PC-9 (cell line): Measurements from ENCODE around the gene PTDSS2. TPM values are rescaled to one million over a fixed set of nuclear protein-coding genes. Genes with fewer than 3 reads are reported as not detected.

Source experiments
- BruUV-seq: library from RNA; stranded (reverse); fragments of 400-500 nt; replicated peaks from 2 replicates; lab custom pipeline; 2021; lab: Mats Ljungman, UMichigan
- CTCF ChIA-PET: fragments of 300-600 bp; sonication (Branson Sonifier 250); formaldehyde crosslinking; loops from one replicate; lab custom pipeline; 2022; ENCODE audit warnings: antibody characterized with exemption; lab: Charles Lee
- POLR2A ChIA-PET: fragments of 300-600 bp; sonication (Branson Sonifier 250); formaldehyde crosslinking; loops from one replicate; lab custom pipeline; 2022; ENCODE audit warnings: antibody characterized with exemption; ENCODE audit not compliant: unreplicated experiment; lab: Charles Lee
- DNase-seq, 2 experiments: peaks; one replicate each; pipeline versions ENCODE4 v3.0.0 to v3.0.0-alpha.2; 2015 to 2022; ENCODE audit warnings: mixed read lengths in 1 of 2
- H2AFZ ChIP-seq: fragments of 200-600 bp; sonication (generic); 2 replicates; pipeline ENCODE4 v1.8.1; 2017; ENCODE audit warnings: antibody characterized with exemption
- H3F3A ChIP-seq: fragments of 200-600 bp; sonication (generic); 2 replicates; pipeline ENCODE4 v1.8.1; 2017; ENCODE audit warnings: antibody characterized with exemption, mild to moderate bottlenecking, low read depth; ENCODE audit not compliant: insufficient read depth
- H3K27ac ChIP-seq: fragments of 200-600 bp; sonication (generic); 2 replicates; pipeline ENCODE4 v1.6.1; 2016; ENCODE audit warnings: mixed run types
- H3K27me3 ChIP-seq: fragments of 200-600 bp; sonication (generic); 2 replicates; pipeline ENCODE4 v1.6.1; 2016; ENCODE audit warnings: low read depth, mixed run types; ENCODE audit not compliant: insufficient read depth
- H3K36me3 ChIP-seq: fragments of 200-600 bp; sonication (generic); 2 replicates; pipeline ENCODE4 v1.6.1; 2016; ENCODE audit warnings: low read depth, mixed run types
- H3K4me1 ChIP-seq: fragments of 200-600 bp; sonication (generic); replicated peaks from 2 replicates; pipeline ENCODE4 v1.6.1; 2016; ENCODE audit warnings: mixed run types; ENCODE audit not compliant: insufficient read depth
- H3K4me2 ChIP-seq: fragments of 200-600 bp; sonication (generic); 2 replicates; pipeline ENCODE4 v1.6.1; 2017; ENCODE audit warnings: mixed run types
- H3K4me3 ChIP-seq: fragments of 200-600 bp; sonication (generic); 2 replicates; pipeline ENCODE4 v1.6.1; 2016; ENCODE audit warnings: mixed run types
- H3K79me2 ChIP-seq: fragments of 200-600 bp; sonication (generic); 2 replicates; pipeline ENCODE4 v1.6.1; 2017; ENCODE audit warnings: low read depth, mixed run types
- H3K9me2 ChIP-seq: fragments of 200-600 bp; sonication (generic); 2 replicates; pipeline ENCODE4 v1.8.1; 2017; ENCODE audit warnings: mild to moderate bottlenecking; ENCODE audit not compliant: insufficient read depth
- H3K9me3 ChIP-seq: fragments of 200-600 bp; sonication (generic); 2 replicates; pipeline ENCODE4 v1.8.1; 2016; ENCODE audit warnings: low read depth; ENCODE audit not compliant: insufficient read depth
- H4K20me1 ChIP-seq: fragments of 200-600 bp; sonication (generic); 2 replicates; pipeline ENCODE4 v1.8.1; 2017; ENCODE audit not compliant: insufficient read depth
- EZH2 ChIP-seq: fragments of 200-600 bp; sonication (generic); IDR thresholded peaks from 2 replicates; pipeline ENCODE4 v1.8.0; 2017; ENCODE audit warnings: antibody characterized with exemption, low read depth
- intact Hi-C: fragments of 100-400 bp; cut with micrococcal nuclease; formaldehyde crosslinking; loops from one replicate; pipeline ENCODE4 v1.10.0; 2022; ENCODE audit not compliant: unreplicated experiment
- total RNA-seq: library from RNA; stranded (reverse); gene quantifications from 2 replicates; pipeline ENCODE4 v1.2.3, GENCODE V29; 2021
- TF ChIP-seq, protein P1 (sequence below): fragments of 200-600 bp; sonication (generic); conservative IDR thresholded peaks from 2 replicates; pipeline ENCODE4 v1.6.1; 2017; ENCODE audit warnings: mixed run types, antibody characterized with exemption, mild to moderate bottlenecking, moderate library complexity

The PTDSS2 gene
- total RNA-seq, 1 experiment from 2014 or later, result 32.5 TPM

DNA sequence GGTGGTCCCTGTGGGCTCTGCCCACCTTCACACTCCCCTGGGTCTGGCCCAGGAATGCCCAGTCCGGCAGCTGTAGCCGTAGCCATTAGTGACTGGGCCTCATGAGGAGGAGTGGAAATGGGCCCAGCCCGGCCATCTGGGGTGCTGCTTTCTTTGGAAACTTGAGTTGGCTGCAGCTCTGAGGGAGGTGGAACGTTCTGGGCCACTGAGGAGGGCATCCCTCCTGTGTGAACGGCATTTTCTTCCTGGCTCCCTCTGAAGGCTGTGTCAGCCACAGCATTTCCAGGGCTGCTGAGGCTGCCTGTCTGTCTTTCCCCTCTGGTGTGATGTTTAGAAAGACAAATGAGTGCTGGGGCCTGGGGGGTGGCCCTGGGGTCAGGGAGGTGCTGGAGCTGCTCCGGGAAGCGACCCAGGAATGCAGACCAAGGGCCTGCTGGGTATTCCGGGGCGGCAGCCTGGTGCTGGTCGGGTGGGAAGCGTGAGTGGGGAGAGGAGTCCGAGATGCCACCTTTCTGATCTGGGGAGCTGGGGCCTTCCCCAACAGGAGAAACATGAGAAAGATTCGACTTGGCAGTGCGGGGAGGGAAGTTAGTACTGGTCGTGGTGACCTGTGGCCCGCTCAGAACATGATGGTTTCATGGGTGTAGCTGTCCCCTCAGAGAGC lies 27.1 kb downstream of the PTDSS2 start:
- Histone ChIP-seq H3K9me2 (no peaks in the 10 kb centered on the region), H3K36me3 (no peaks in the 10 kb centered on the region), H3K4me1 (no peaks in the 10 kb centered on the region), H3K27me3 (no peaks in the 10 kb centered on the region), H2AFZ (no peak overlapping the region), H3K4me2 (no peak overlapping the region), H3K79me2 (no peaks in the 10 kb centered on the region), H3K9me3 (no peaks in the 10 kb centered on the region), H3K4me3 (no peak overlapping the region), H3F3A (no peaks in the 10 kb centered on the region), H3K27ac (no peak overlapping the region), H4K20me1 (no peaks in the 10 kb centered on the region)
- BruUV-seq, result no TSS peak
- intact Hi-C loops, result no loop called here
- POLR2A ChIA-PET, result no interaction called here
- TF ChIP-seq EZH2, result no peak
- CTCF ChIA-PET, result no interaction called here
- DNase-seq, result no peak

DNA sequence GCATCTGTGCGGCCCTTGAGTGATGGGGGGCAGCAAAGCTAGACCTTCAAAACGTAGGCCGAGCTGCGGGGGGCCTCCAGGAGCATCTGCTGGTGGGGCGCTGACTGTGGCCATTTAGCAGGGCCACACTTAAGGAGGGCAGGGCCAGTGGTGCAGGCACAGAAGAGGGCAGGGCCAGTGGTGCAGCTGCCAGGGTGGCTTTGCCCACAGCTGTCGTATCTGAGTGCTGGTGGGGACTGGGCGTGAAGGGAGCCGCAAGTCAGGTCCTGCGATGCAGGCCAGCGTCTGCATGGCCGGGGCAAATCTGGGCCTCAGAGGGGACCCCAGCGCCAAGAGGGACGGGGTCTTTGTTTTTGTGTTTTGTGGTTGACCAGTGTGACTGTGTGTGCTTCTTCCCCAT lies 29.2 kb downstream of the PTDSS2 start:
- H3K27me3 ChIP-seq, result no peaks in the 10 kb centered on the region
- H3K27ac ChIP-seq, result no peak overlapping the region
- H3K4me3 ChIP-seq, result no peak overlapping the region
- no peaks in the 10 kb centered on the region for H3K79me2 ChIP-seq
- POLR2A ChIA-PET, result no interaction called here
- H3K4me2 ChIP-seq, result no peak overlapping the region
- H3K9me2 ChIP-seq, result no peaks in the 10 kb centered on the region
- intact Hi-C loops, result no loop called here
- TF ChIP-seq, protein P1, sequence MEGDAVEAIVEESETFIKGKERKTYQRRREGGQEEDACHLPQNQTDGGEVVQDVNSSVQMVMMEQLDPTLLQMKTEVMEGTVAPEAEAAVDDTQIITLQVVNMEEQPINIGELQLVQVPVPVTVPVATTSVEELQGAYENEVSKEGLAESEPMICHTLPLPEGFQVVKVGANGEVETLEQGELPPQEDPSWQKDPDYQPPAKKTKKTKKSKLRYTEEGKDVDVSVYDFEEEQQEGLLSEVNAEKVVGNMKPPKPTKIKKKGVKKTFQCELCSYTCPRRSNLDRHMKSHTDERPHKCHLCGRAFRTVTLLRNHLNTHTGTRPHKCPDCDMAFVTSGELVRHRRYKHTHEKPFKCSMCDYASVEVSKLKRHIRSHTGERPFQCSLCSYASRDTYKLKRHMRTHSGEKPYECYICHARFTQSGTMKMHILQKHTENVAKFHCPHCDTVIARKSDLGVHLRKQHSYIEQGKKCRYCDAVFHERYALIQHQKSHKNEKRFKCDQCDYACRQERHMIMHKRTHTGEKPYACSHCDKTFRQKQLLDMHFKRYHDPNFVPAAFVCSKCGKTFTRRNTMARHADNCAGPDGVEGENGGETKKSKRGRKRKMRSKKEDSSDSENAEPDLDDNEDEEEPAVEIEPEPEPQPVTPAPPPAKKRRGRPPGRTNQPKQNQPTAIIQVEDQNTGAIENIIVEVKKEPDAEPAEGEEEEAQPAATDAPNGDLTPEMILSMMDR, result no peak
- TF ChIP-seq EZH2, result no peak
- no peaks in the 10 kb centered on the region for H3K36me3 ChIP-seq
- CTCF ChIA-PET, result no interaction called here
- DNase-seq, result no peak
- H4K20me1 ChIP-seq, result no peaks in the 10 kb centered on the region
- H3F3A ChIP-seq, result no peaks in the 10 kb centered on the region
- no TSS peak for BruUV-seq
- H3K4me1 ChIP-seq, result no peaks in the 10 kb centered on the region
- no peaks in the 10 kb centered on the region for H3K9me3 ChIP-seq
- no peak overlapping the region for H2AFZ ChIP-seq

DNA sequence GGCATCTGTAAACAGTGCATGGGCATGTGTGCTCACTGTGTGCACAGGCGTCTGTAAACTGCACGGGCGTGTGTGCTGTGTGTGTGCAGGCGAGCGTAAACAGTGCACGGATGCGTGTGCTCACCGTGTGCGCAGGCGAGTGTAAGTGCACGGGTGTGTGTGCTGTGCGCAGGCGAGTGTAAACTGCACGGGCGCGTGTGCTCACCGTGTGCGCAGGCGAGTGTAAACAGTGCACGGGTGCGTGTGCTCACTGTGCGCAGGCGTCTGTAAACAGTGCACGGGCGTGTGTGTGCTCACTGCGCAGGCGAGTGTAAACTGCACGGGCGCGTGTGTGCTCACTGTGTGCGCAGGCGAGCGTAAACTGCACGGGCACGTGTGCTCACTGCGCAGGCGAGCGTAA lies 34.5 kb downstream of the PTDSS2 start:
- Histone ChIP-seq H3K4me1 (no peaks in the 10 kb centered on the region), H3F3A (no peaks in the 10 kb centered on the region), H3K27ac (no peak overlapping the region), H3K9me2 (no peaks in the 10 kb centered on the region), H3K9me3 (no peaks in the 10 kb centered on the region), H3K4me2 (no peak overlapping the region), H3K36me3 (no peaks in the 10 kb centered on the region), H3K79me2 (no peaks in the 10 kb centered on the region), H3K4me3 (no peak overlapping the region), H4K20me1 (no peaks in the 10 kb centered on the region), H3K27me3 (no peaks in the 10 kb centered on the region), H2AFZ (no peak overlapping the region)
- ChIA-PET CTCF (no interaction called here), POLR2A (no interaction called here)
- no peak for TF ChIP-seq EZH2
- TF ChIP-seq, protein P1, result no peak
- BruUV-seq, result no TSS peak
- intact Hi-C loops, result no loop called here
- no peak for DNase-seq

DNA sequence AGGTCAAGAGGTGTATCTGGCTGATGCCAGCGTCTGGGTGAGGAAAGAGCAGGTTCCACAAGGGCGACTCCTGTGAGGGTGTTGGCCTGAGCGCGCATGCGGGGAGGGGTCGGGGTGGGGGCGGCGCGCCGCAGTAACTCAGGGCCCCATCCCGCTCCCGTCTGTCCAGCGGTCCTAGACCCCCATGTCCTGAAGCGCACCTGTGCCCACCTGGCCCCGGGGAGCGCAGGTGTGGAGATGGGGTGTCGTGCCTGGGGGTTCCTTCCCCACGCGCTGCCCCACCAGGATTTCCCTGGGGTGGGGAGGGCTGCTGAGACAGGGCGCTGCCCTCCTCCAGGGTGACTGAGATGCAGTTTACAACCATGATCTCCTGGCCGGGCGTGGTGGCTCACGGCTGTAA lies 36.1 kb downstream of the PTDSS2 start:
- DNase-seq, result no peak
- Histone ChIP-seq H3K27me3 (no peaks in the 10 kb centered on the region), H3K79me2 (no peaks in the 10 kb centered on the region), H3K9me3 (no peaks in the 10 kb centered on the region), H3F3A (no peaks in the 10 kb centered on the region), H3K4me3 (no peak overlapping the region), H3K27ac (no peak overlapping the region), H3K9me2 (no peaks in the 10 kb centered on the region), H2AFZ (no peak overlapping the region), H3K36me3 (no peaks in the 10 kb centered on the region), H4K20me1 (no peaks in the 10 kb centered on the region), H3K4me1 (no peaks in the 10 kb centered on the region), H3K4me2 (no peak overlapping the region)
- TF ChIP-seq, protein P1, result no peak
- no peak for TF ChIP-seq EZH2
- intact Hi-C loops, result no loop called here
- POLR2A ChIA-PET, result no interaction called here
- CTCF ChIA-PET, result no interaction called here
- no TSS peak for BruUV-seq
